ENCODE data around the gene BAD.
A peak's percentile ranks its signal among the peaks of the same experiment; 100 is the strongest.
"Not testable (repeated sequence)": the region's sequence is repeated elsewhere in the genome, so short reads cannot be mapped to it uniquely, and the experiment has no call there.

The BAD gene

DNA sequence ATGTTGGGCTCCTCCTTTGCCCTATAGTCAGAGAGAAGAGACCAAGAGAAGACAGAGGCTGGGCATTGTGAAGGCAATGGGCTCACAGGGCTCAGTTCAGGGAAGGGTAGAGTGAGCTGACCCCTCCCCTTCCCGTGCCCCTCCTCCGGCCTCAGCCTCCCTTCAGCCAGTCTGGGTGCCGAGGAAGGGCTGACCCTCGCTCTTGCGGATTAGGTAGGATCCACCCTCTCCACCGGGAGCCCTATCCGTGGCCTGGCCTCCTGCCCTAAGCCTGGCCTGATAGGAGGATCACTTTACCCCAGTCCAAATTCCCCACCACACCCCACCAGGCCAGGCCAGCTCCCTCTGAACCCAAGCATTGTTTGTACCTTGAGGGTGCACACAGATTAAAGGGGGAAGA lies 35.9 kb downstream of the BAD start:
- H3K4me3 ChIP-seq (ENCODE audit: low read length): no peak overlapping the region
- TF ChIP-seq, protein P1, sequence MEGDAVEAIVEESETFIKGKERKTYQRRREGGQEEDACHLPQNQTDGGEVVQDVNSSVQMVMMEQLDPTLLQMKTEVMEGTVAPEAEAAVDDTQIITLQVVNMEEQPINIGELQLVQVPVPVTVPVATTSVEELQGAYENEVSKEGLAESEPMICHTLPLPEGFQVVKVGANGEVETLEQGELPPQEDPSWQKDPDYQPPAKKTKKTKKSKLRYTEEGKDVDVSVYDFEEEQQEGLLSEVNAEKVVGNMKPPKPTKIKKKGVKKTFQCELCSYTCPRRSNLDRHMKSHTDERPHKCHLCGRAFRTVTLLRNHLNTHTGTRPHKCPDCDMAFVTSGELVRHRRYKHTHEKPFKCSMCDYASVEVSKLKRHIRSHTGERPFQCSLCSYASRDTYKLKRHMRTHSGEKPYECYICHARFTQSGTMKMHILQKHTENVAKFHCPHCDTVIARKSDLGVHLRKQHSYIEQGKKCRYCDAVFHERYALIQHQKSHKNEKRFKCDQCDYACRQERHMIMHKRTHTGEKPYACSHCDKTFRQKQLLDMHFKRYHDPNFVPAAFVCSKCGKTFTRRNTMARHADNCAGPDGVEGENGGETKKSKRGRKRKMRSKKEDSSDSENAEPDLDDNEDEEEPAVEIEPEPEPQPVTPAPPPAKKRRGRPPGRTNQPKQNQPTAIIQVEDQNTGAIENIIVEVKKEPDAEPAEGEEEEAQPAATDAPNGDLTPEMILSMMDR (conservative IDR thresholded peaks at IDR 0.05; ENCODE audit: low read depth, low read length): no peak
- DNase-seq (ENCODE audit: low read depth): no peak

- TF ChIP-seq, protein P1 (conservative IDR thresholded peaks at IDR 0.05; ENCODE audit: low read depth, low read length): no peak
- H3K4me3 ChIP-seq (ENCODE audit: low read length): peak overlapping the region; percentile 74
These were observed 36.5 kb downstream of the BAD start for GRCh38 chr11:64247729-64248531.

GRCh38 chr11:64246871-64247728 lies 37.4 kb downstream of the BAD start, which contains the start of gene PPP1R14B:
Gene PPP1R14B (minus strand): TSS chr11:64246943. CDS start chr11:64246673, 270 bp downstream.
- H3K4me3 ChIP-seq (ENCODE audit: low read length): peak within 1 kb of the TSS; percentile 90
- peak; percentile 46 for DNase-seq (ENCODE audit: low read depth)
- TF ChIP-seq, protein P1 (conservative IDR thresholded peaks at IDR 0.05; ENCODE audit: low read depth, low read length): no peak

More at GRCh38 chr11:64247729-64248531, 36.5 kb downstream of the BAD start:
- DNase-seq (ENCODE audit: low read depth): no peak

- H3K4me3 ChIP-seq (ENCODE audit: low read length); DNase-seq (ENCODE audit: low read depth): not testable (repeated sequence)
These were observed 37.9 kb downstream of the BAD start for GRCh38 chr11:64246621-64246870.

GRCh38 chr11:64245797-64246620 lies 38.5 kb downstream of the BAD start:
- DNase-seq (ENCODE audit: low read depth): peak; percentile 72
- TF ChIP-seq, protein P1 (conservative IDR thresholded peaks at IDR 0.05; ENCODE audit: low read depth, low read length): no peak
- H3K4me3 ChIP-seq (ENCODE audit: low read length): peak overlapping the region; percentile 90

- TF ChIP-seq, protein P1 (conservative IDR thresholded peaks at IDR 0.05; ENCODE audit: low read depth, low read length): no peak
- DNase-seq (ENCODE audit: low read depth): no peak
These were observed 39.1 kb downstream of the BAD start for GRCh38 chr11:64245401-64245796.

DNA sequence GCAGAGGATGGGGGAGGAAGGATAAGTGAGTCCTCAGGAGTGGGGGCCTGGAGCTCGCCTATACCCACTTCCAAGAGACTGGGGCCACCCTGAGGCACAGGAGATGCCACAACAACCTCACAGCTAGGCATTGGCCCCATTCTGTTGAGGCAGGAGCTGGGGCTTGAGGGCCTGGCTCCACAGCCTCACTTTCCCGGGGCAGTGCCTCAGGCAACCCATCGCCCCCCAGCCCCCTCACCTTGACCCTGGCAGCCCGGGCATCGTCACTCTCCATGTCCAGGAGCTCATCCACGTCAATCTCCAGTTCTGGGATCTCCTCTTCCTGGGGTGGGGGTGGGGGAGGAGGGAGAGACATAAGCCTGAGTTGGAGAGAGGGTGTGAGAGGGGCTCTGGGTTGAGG lies 39.5 kb downstream of the BAD start:
- TF ChIP-seq, protein P1 (conservative IDR thresholded peaks at IDR 0.05; ENCODE audit: low read depth, low read length): no peak
- peak overlapping the region; percentile 90 for H3K4me3 ChIP-seq (ENCODE audit: low read length)

More at GRCh38 chr11:64245401-64245796, 39.1 kb downstream of the BAD start:
- peak overlapping the region; percentile 90 for H3K4me3 ChIP-seq (ENCODE audit: low read length)

More for the DNA sequence above, 39.5 kb downstream of the BAD start:
- no peak for DNase-seq (ENCODE audit: low read depth)

All from retinal pigment epithelial cell (primary cell).